AG09319 (cell line): ENCODE measurements around the gene TPX2.

Source experiments
- DNase-seq: peaks from one replicate; pipeline ENCODE4 v3.0.0-alpha.2; 2010; ENCODE audit warnings: low read depth; ENCODE audit errors: extremely low read depth
- CTCF ChIP-seq: IDR thresholded peaks from 2 replicates; pipeline ENCODE4 v1.5.1; 2011; ENCODE audit warnings: low read depth, mild to moderate bottlenecking, inconsistent platforms, low read length, moderate library complexity

The TPX2 gene

DNA sequence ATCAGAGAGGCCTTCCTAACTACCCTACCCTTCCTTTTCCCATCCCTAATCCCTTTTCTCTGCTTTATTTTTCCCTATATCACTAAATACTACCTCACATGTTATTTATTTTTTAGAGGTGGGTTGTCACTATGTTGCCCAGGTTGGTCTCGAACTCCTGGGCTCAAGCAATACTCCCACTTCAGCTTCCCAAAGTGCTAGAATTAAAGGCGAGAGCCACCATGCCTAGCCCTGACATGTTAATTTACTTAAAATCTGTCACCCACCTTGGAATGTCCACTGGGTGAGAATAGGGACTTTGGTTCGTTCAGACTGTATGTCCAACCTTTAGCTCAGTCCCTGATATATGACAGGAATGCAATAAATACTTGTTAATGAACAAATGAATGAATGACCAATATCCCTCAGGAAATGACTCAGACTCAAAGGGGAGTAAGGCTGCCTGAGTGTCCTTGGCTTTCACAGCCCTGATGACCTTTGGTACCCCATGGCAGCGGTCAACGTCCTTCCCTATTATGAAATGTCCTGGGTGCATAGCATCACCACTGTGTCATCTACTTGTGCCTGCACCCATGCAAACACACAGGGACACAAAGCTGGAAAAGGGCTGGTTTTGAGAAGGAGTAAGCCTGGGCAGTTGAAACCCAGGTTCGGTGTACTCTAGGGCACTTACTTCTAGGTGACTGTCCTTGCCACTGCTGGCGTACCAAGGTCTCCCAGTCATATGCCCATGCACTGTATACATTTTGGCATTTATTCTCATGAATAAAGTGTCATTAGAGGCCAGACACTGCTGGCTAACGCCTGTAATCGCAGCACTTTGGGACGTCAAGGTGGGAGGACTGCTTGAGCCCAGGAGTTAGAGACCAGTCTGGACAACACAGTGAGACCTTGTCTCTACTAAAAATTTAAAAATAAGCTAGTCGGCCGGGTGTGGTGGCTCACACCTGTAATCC lies 43.0 kb upstream of the TPX2 start:
- TF ChIP-seq CTCF = no peak
- no peak for DNase-seq

- no peak for DNase-seq
- TF ChIP-seq CTCF = no peak
These were observed 40.8 kb upstream of the TPX2 start for GRCh38 chr20:31698243-31698802.

- DNase-seq = peak; percentile 80
- TF ChIP-seq CTCF = no peak
These were observed 40.0 kb upstream of the TPX2 start for GRCh38 chr20:31698803-31699718.

GRCh38 chr20:31699801-31700728 lies 39.0 kb upstream of the TPX2 start:
- no peak for TF ChIP-seq CTCF
- no peak for DNase-seq

GRCh38 chr20:31700747-31701146 lies 38.3 kb upstream of the TPX2 start:
- no peak for DNase-seq
- TF ChIP-seq CTCF = no peak

DNA sequence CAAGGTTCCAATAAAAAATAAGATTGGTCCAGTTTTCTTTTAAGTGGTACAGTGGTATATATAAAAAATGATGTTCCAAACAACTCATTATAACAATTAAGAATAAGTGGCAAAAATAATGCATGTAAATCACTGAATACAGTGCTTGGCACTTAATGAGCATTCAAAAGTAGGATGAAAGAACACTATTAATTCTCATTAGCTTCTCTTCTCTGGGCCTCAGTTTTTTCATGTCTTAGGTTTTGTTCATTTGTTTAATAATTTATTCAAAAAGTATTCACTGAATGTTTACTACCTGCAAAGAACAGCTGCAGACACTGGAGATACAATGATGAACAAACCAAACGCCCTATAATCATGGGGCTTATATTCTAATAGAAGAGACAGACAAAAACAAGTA lies 37.5 kb upstream of the TPX2 start:
- no peak for DNase-seq
- TF ChIP-seq CTCF = no peak
